H9 (cell line): ENCODE results near the gene APBB2. TPM values are rescaled to one million over a fixed set of nuclear protein-coding genes. Genes with fewer than 3 reads are reported as not detected.

Source experiments
- DNase-seq: peaks from one replicate; pipeline ENCODE4 v3.0.0-alpha.2; 2017
- H2AFZ ChIP-seq: one replicate; pipeline ENCODE4 v1.6.1; 2013; ENCODE audit warnings: mild to moderate bottlenecking, low read length, control low read depth, moderate library complexity
- H2AK5ac ChIP-seq: 2 replicates; pipeline ENCODE4 v1.6.1; 2013; ENCODE audit warnings: low read length, control low read depth, mixed read lengths; ENCODE audit not compliant: insufficient read length
- H2BK120ac ChIP-seq: one replicate; pipeline ENCODE4 v1.6.1; 2013; ENCODE audit warnings: low read depth, mild to moderate bottlenecking, low read length, control low read depth, inconsistent platforms; ENCODE audit not compliant: poor library complexity, severe bottlenecking
- H2BK12ac ChIP-seq: 2 replicates; pipeline ENCODE4 v1.6.1; 2013; ENCODE audit warnings: low read length, control low read depth, mixed read lengths, low read depth; ENCODE audit not compliant: insufficient read length
- H2BK15ac ChIP-seq: 2 replicates; pipeline ENCODE4 v1.6.1; 2013; ENCODE audit warnings: low read depth, low read length, control low read depth
- H2BK20ac ChIP-seq: one replicate; pipeline ENCODE4 v1.6.1; 2013; ENCODE audit warnings: low read depth, mild to moderate bottlenecking, low read length, control low read depth, inconsistent platforms; ENCODE audit not compliant: poor library complexity, severe bottlenecking
- H2BK5ac ChIP-seq: 2 replicates; pipeline ENCODE4 v1.6.1; 2013; ENCODE audit warnings: low read length, control low read depth, mixed read lengths; ENCODE audit not compliant: insufficient read length
- H3K14ac ChIP-seq: 2 replicates; pipeline ENCODE4 v1.6.1; 2013; ENCODE audit warnings: low read length, control low read depth; ENCODE audit not compliant: insufficient read depth
- H3K18ac ChIP-seq: 2 replicates; pipeline ENCODE4 v1.6.1; 2013; ENCODE audit warnings: low read depth, mild to moderate bottlenecking, mixed read lengths, low read length, control low read depth; ENCODE audit not compliant: insufficient read length
- H3K23ac ChIP-seq: 2 replicates; pipeline ENCODE4 v1.6.1; 2013; ENCODE audit warnings: low read length, control low read depth, mixed read lengths, low read depth; ENCODE audit not compliant: insufficient read length
- H3K23me2 ChIP-seq: 2 replicates; pipeline ENCODE4 v1.6.1; 2013; ENCODE audit warnings: low read depth, mild to moderate bottlenecking, mixed read lengths, low read length, control low read depth; ENCODE audit not compliant: insufficient read length, poor library complexity, severe bottlenecking
- H3K27ac ChIP-seq: 2 replicates; pipeline ENCODE4 v1.5.1; 2013; ENCODE audit warnings: low read length, control low read depth, mixed read lengths, low read depth; ENCODE audit not compliant: insufficient read length
- H3K27me3 ChIP-seq: 2 replicates; pipeline ENCODE4 v1.6.1; 2013; ENCODE audit warnings: low read length, control low read depth, inconsistent platforms; ENCODE audit not compliant: insufficient read depth
- H3K4ac ChIP-seq: 2 replicates; pipeline ENCODE4 v1.6.1; 2013; ENCODE audit warnings: low read depth, mild to moderate bottlenecking, control low read depth, inconsistent platforms, low read length, moderate library complexity
- H3K4me1 ChIP-seq: 2 replicates; pipeline ENCODE4 v1.6.1; 2013; ENCODE audit warnings: low read length, control low read depth, inconsistent platforms; ENCODE audit not compliant: insufficient read depth
- H3K4me2 ChIP-seq: 2 replicates; pipeline ENCODE4 v1.6.1; 2013; ENCODE audit warnings: low read length, control low read depth, mixed read lengths; ENCODE audit not compliant: insufficient read length, insufficient read depth
- H3K56ac ChIP-seq: 2 replicates; pipeline ENCODE4 v1.6.1; 2013; ENCODE audit warnings: low read depth, mild to moderate bottlenecking, mixed read lengths, low read length, control low read depth; ENCODE audit not compliant: insufficient read length
- H3K79me1 ChIP-seq: 2 replicates; pipeline ENCODE4 v1.6.1; 2013; ENCODE audit warnings: low read depth, mild to moderate bottlenecking, moderate library complexity, low read length, control low read depth, inconsistent platforms; ENCODE audit not compliant: insufficient read depth, poor library complexity, severe bottlenecking
- H3K79me2 ChIP-seq: 2 replicates; pipeline ENCODE4 v1.6.1; 2013; ENCODE audit warnings: low read length, control low read depth, inconsistent platforms; ENCODE audit not compliant: insufficient read depth
- H3K9ac ChIP-seq: 2 replicates; pipeline ENCODE4 v1.6.1; 2013; ENCODE audit warnings: low read length, control low read depth, mixed read lengths; ENCODE audit not compliant: insufficient read length; ENCODE audit errors: extremely low read depth
- H3K9me3 ChIP-seq: one replicate; pipeline ENCODE4 v1.6.1; 2013; ENCODE audit warnings: low read depth, low read length, inconsistent platforms; ENCODE audit not compliant: control insufficient read depth
- H3T11ph ChIP-seq: one replicate; pipeline ENCODE4 v1.6.1; 2013; ENCODE audit warnings: mild to moderate bottlenecking, low read length, control low read depth, inconsistent platforms
- H4K20me1 ChIP-seq: one replicate; pipeline ENCODE4 v1.6.1; 2013; ENCODE audit not compliant: control insufficient read depth, insufficient read length, insufficient read depth
- H4K5ac ChIP-seq: 2 replicates; pipeline ENCODE4 v1.6.1; 2013; ENCODE audit warnings: low read depth, mild to moderate bottlenecking, mixed read lengths, low read length, control low read depth; ENCODE audit not compliant: insufficient read length
- H4K8ac ChIP-seq: replicated peaks from 2 replicates; pipeline ENCODE4 v1.6.1; 2013; ENCODE audit warnings: low read length, control low read depth, mixed read lengths, low read depth; ENCODE audit not compliant: insufficient read length
- H4K91ac ChIP-seq: 2 replicates; pipeline ENCODE4 v1.6.1; 2013; ENCODE audit warnings: low read depth, mild to moderate bottlenecking, moderate library complexity, mixed read lengths, low read length, control low read depth; ENCODE audit not compliant: insufficient read length
- H3K27ac Mint-ChIP-seq, 3 experiments: 2 replicates in 2 of 3; 3 replicates in 1 of 3; pipeline ENCODE4 v1.8.0; 2020 to 2021; ENCODE audit warnings: mixed read lengths in 3 of 3, mild to moderate bottlenecking in 1 of 3, moderate library complexity in 1 of 3
- H3K27me3 Mint-ChIP-seq: 2 replicates; pipeline ENCODE4 v1.8.0; 2021; ENCODE audit warnings: low read depth, mild to moderate bottlenecking, moderate library complexity, mixed read lengths
- H3K36me3 Mint-ChIP-seq, 3 experiments: 2 replicates in 2 of 3; 3 replicates in 1 of 3; pipeline ENCODE4 v1.8.0; 2020 to 2021; ENCODE audit warnings: low read depth in 3 of 3, mixed read lengths in 3 of 3; ENCODE audit not compliant: insufficient read depth in 1 of 3
- H3K4me1 Mint-ChIP-seq, 2 experiments: 2 replicates each; pipeline ENCODE4 v1.8.0; 2020; ENCODE audit warnings: mixed read lengths in 2 of 2
- H3K4me3 Mint-ChIP-seq, 2 experiments: 2 replicates in 1 of 2; 3 replicates in 1 of 2; pipeline ENCODE4 v1.8.0; 2020 to 2021; ENCODE audit warnings: mild to moderate bottlenecking in 2 of 2, mixed read lengths in 2 of 2, moderate library complexity in 1 of 2
- H3K9me3 Mint-ChIP-seq, 2 experiments: 2 replicates in 1 of 2; 3 replicates in 1 of 2; pipeline ENCODE4 v1.8.0; 2020; ENCODE audit warnings: mild to moderate bottlenecking in 2 of 2, mixed read lengths in 2 of 2, moderate library complexity in 1 of 2
- WGBS: extraction: QIAGEN DNeasy Blood & Tissue Kit; methylation state at CpG from one replicate; pipeline ENCODE4 v1.1.7; 2013; ENCODE audit warnings: missing lambda C conversion rate, low lambda C conversion rate, mixed read lengths; ENCODE audit not compliant: insufficient read length; ENCODE audit errors: extremely low coverage; 5-methylcytosine and 5-hydroxymethylcytosine counted together
- total RNA-seq: library from RNA; stranded (reverse); gene quantifications from 2 replicates; pipeline ENCODE4 v1.2.1, GENCODE V29; 2021
- TF ChIP-seq, protein P1 (sequence below): fragments of 200-600 bp; sonication (generic); conservative IDR thresholded peaks from 3 replicates; pipeline ENCODE4 v1.8.0; 2021; ENCODE audit warnings: antibody characterized with exemption, mild to moderate bottlenecking

Gene APBB2
- total RNA-seq, 1 experiment from 2014 or later = 39.6 TPM

DNA sequence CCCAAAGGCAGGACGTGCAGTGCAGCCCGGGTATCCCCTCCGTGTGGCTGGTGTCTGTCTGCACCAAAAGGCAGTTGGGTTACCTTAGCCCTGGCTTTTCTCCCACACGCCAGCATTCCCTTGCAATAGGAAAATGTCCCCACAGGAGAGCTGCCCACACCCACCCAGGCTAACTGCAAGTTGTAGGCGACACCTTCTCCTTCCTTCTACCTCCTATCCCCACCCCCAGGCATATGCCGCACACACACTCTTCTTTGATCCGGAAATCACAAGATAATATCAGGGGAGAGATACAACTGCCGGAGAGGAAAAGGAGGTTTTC is 444 bp upstream of the APBB2 start:
- Mint-ChIP-seq H3K4me3 (peak overlapping the region; percentile 26 to 86), H3K36me3 (no peaks in the 10 kb centered on the region), H3K4me1 (peaks cover 43 to 47% of the 10 kb centered on the region in 2 experiments), H3K9me3 (no peaks in the 10 kb centered on the region; a peak in 1 of 5 replicates), H3K27me3 (peaks cover 14% of the 10 kb centered on the region), H3K27ac (no peak overlapping the region; a peak in 1 of 7 replicates)
- H3K9ac ChIP-seq = no peak overlapping the region
- H3K79me2 ChIP-seq = peaks cover 3% of the 10 kb centered on the region; the same call in 1 of the 2 replicates
- H3K27me3 ChIP-seq = peaks cover 2% of the 10 kb centered on the region; the same call in 1 of the 2 replicates
- no peak overlapping the region for H2BK20ac ChIP-seq
- H3K56ac ChIP-seq = no peak overlapping the region
- H2BK120ac ChIP-seq = no peak overlapping the region
- no peak overlapping the region for H4K5ac ChIP-seq
- no peak overlapping the region for H4K91ac ChIP-seq
- no peak overlapping the region for H2BK12ac ChIP-seq
- H2AK5ac ChIP-seq = no peak overlapping the region
- H4K20me1 ChIP-seq = no peaks in the 10 kb centered on the region
- H3K18ac ChIP-seq = no peak overlapping the region
- WGBS = no CpG with 5 or more reads among the region's 8 CpGs
- H3K14ac ChIP-seq = no peak overlapping the region
- H3K9me3 ChIP-seq = no peaks in the 10 kb centered on the region
- H2BK5ac ChIP-seq = no peak overlapping the region
- H3K23ac ChIP-seq = no peak overlapping the region
- DNase-seq = no peak
- peaks cover 3% of the 10 kb centered on the region; the same call in 1 of the 2 replicates for H3K4me1 ChIP-seq
- no peak overlapping the region for H4K8ac ChIP-seq
- TF ChIP-seq, protein P1, sequence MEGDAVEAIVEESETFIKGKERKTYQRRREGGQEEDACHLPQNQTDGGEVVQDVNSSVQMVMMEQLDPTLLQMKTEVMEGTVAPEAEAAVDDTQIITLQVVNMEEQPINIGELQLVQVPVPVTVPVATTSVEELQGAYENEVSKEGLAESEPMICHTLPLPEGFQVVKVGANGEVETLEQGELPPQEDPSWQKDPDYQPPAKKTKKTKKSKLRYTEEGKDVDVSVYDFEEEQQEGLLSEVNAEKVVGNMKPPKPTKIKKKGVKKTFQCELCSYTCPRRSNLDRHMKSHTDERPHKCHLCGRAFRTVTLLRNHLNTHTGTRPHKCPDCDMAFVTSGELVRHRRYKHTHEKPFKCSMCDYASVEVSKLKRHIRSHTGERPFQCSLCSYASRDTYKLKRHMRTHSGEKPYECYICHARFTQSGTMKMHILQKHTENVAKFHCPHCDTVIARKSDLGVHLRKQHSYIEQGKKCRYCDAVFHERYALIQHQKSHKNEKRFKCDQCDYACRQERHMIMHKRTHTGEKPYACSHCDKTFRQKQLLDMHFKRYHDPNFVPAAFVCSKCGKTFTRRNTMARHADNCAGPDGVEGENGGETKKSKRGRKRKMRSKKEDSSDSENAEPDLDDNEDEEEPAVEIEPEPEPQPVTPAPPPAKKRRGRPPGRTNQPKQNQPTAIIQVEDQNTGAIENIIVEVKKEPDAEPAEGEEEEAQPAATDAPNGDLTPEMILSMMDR = peak; percentile 26; the same call in 2 of the 3 replicates
- H3K4ac ChIP-seq = no peak overlapping the region
- no peak overlapping the region for H2AFZ ChIP-seq
- H3K23me2 ChIP-seq = peaks cover 14% of the 10 kb centered on the region
- no peak overlapping the region for H2BK15ac ChIP-seq
- no peak overlapping the region for H3T11ph ChIP-seq
- no peak overlapping the region for H3K27ac ChIP-seq
- peaks cover 3% of the 10 kb centered on the region for H3K79me1 ChIP-seq
- peak overlapping the region; percentile 53 for H3K4me2 ChIP-seq
